GM12892 (cell line): ENCODE measurements around the gene DISP2.

Source experiments
- DNase-seq: peaks from one replicate; pipeline ENCODE4 v3.0.0; 2011; ENCODE audit not compliant: insufficient read length
- FAIRE-seq: peaks from 2 replicates; lab custom pipeline; 2011; peaks lifted over from hg19 to GRCh38; lab: Jason Lieb, UNC
- POLR2A ChIP-seq: IDR thresholded peaks from 2 replicates; pipeline ENCODE4 v1.6.1; 2011; ENCODE audit warnings: low read depth, low read length, control low read depth
- POLR2AphosphoS5 ChIP-seq: IDR thresholded peaks from 2 replicates; pipeline ENCODE4 v1.6.1; 2011; ENCODE audit warnings: low read depth, low read length, control low read depth
- TAF1 ChIP-seq: IDR thresholded peaks from 2 replicates; pipeline ENCODE4 v1.6.1; 2011; ENCODE audit warnings: low read depth, mild to moderate bottlenecking, control low read depth, low read length, borderline replicate concordance

Gene DISP2

DNA sequence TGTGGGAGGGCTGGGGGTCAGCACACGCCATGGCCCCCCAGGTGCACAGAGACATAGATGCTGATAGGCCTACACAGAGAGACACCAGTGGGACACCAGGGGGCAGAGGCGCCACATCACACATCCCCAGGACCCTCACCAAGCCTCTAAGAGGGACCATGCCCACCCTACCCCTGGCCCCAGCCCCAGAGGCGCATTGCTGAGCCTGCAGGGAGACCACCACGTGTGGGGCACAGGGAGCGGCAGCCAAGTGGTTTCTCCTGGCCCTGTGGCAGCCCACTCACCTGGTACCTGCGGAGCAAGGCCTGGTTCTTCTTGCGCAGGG, 18.4 kb upstream of the DISP2 start:
- no peak for FAIRE-seq
- TF ChIP-seq POLR2A (no peak), TAF1 (no peak), POLR2AphosphoS5 (no peak)
- DNase-seq, result no peak

GRCh38 chr15:40340038-40340739, 17.8 kb upstream of the DISP2 start:
- DNase-seq (no peak), FAIRE-seq (no peak)
- no peak for TF ChIP-seq POLR2A
- TF ChIP-seq TAF1, result no peak
- no peak for TF ChIP-seq POLR2AphosphoS5

DNA sequence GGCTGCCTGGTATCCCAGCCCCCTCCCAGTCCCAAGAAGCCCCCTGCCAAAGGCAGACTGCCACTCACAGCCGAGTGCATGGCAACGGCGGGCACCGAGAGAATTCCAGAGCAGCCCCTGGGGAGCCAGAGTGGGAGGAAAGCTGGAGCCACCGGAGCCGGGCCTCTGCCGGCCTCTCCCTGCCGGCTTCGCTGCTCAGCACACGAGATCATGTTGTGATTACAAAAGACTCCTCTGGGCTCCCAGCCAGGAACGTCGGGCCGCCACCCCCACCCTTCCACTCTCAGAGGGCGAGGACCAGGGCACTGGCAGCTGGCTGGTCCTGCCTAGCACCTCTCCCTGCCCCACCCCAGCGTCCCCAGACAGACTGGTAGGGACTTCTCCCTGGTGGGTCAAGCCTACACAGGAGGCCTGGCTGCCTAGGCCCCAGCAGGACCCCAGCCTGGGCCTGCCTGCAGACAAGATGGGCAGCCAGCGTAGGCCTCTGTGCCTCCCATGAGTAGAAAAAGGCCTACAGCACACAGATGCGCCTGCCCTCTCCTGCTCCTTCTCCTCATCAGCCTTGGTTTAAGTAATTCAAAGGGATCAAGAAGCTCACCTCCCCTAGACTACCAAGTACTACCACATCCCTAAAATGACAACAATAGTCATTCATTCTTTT, 17.1 kb upstream of the DISP2 start, which contains the start of gene CCDC9B:
CCDC9B (minus strand) TSS at position 200 of the 661 bp plus-strand sequence; CDS start at position 80, 120 bp downstream.
- FAIRE-seq (no peak), DNase-seq (no peak)

DNA sequence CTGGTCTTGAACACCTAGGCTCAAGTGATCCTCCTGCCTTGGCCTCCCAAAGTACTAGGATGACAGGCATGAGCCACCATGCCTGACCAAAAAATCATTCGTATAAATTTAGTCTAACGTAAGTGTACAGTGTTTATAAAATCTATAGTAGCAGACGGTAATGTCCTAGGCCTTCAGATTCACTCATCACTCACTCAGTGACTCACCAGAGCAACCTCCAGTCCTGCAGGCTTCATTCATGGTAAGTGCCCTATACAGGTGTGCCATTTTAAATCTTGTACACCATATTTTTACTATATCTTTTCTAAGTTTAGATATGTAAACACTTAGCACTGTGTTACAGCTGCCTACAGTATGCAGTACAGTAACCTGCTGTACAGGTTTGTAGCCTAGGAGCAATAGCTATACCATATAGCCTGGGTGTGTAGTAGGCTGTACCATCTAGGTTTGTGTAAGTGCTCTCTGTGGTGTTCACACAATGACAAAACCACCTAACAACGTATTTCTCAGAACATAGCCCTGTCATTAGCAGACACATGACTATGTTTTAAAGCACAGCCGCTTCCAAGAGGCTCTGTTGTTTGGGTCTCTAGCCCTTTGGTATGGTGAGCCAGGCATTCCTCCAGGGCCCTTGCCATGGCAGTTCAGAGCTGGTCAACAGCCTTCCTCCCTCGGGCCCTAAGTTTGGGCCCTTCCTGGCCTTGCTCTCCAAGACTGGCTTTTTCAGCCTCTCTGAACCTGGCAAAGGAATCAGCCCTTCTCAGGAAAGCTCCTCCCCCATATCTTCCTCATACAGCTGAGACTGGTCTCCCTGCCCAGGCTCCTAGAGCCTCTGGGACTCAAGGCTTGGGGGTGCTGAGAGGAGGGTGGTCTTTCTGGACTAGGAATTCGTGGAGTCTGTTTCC, 15.4 kb upstream of the DISP2 start:
- DNase-seq (no peak), FAIRE-seq (no peak)

More for the DNA sequence above, 17.1 kb upstream of the DISP2 start, which contains the start of gene CCDC9B:
- TF ChIP-seq POLR2A (no peak), TAF1 (no peak), POLR2AphosphoS5 (no peak)

DNA sequence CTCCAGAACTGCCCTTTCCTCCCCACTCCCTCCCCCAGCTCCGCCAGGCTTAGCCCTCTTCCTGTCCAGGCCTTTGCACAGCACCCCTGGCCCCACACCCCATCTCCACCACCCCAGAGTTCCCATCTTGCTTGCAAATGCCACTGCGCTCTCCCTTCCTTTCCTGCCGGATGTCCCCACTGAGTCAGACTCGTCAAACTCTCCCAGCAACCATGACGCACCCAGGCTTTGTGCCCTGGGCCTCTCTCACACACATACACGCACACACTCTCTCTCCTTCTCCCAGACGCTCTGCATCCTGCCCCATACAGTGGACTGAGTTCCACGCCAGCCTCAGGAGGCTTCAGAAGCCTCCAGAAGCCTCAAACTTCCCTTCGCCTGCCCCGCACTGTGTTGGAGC, 14.5 kb upstream of the DISP2 start:
- TF ChIP-seq POLR2AphosphoS5 (no peak), TAF1 (no peak), POLR2A (no peak)
- no peak for DNase-seq
- no peak for FAIRE-seq

More for the DNA sequence above, 15.4 kb upstream of the DISP2 start:
- no peak for TF ChIP-seq POLR2A
- no peak for TF ChIP-seq TAF1
- TF ChIP-seq POLR2AphosphoS5, result no peak

- no peak for TF ChIP-seq POLR2AphosphoS5
- TF ChIP-seq POLR2A, result no peak
- no peak for TF ChIP-seq TAF1
- FAIRE-seq (no peak), DNase-seq (no peak)
Observed at GRCh38 chr15:40344217-40344616, 13.8 kb upstream of the DISP2 start.

- peak; percentile 79 for DNase-seq
- FAIRE-seq, result peak; percentile 87
- TF ChIP-seq POLR2AphosphoS5, result no peak
- no peak for TF ChIP-seq POLR2A
- no peak for TF ChIP-seq TAF1
Observed at GRCh38 chr15:40344631-40345120, 13.3 kb upstream of the DISP2 start.

GRCh38 chr15:40345225-40345866, 12.7 kb upstream of the DISP2 start:
- FAIRE-seq, result no peak
- DNase-seq, result no peak
- TF ChIP-seq POLR2AphosphoS5, result no peak
- TF ChIP-seq POLR2A, result no peak
- TF ChIP-seq TAF1, result no peak

GRCh38 chr15:40345867-40346578, 12.0 kb upstream of the DISP2 start:
- FAIRE-seq, result no peak
- DNase-seq, result no peak

More at GRCh38 chr15:40345867-40346578, 12.0 kb upstream of the DISP2 start:
- TF ChIP-seq POLR2AphosphoS5 (no peak), POLR2A (no peak), TAF1 (no peak)
